ENCODE data around the gene GLIS2. TPM values are rescaled to one million over a fixed set of nuclear protein-coding genes. Genes with fewer than 3 reads are reported as not detected.
A peak's percentile ranks its signal among the peaks of the same experiment; 100 is the strongest.

GLIS2 gene
- total RNA-seq, 6 donors from 2014 or later: 10.5 to 35.2 (median 22.6) TPM

- no peak for TF ChIP-seq CTCF (IDR thresholded peaks at IDR 0.05)
- no peak for TF ChIP-seq EP300 (IDR thresholded peaks at IDR 0.05)
- TF ChIP-seq POLR2AphosphoS5 (IDR thresholded peaks at IDR 0.05): no peak
- TF ChIP-seq POLR2A (IDR thresholded peaks at IDR 0.05): no peak
- peaks cover 0 to 3% (median 1%) of the 10 kb centered on the region in 4 donors for H3K36me3 ChIP-seq
- WGBS, 2 donors: 95 to 97% methylated on average over 5 of the region's 5 CpGs
- no peak for DNase-seq
- peak overlapping the region in 1 of 4 donors; percentile 82 for H3K27ac ChIP-seq
- H3K4me3 ChIP-seq: peak overlapping the region in 1 of 4 donors; percentile 89
- no peaks in the 10 kb centered on the region for H3K9me3 ChIP-seq
- no peak for ATAC-seq (ENCODE audit: low FRiP score in 2 of 2)
- no peaks in the 10 kb centered on the region for H3K27me3 ChIP-seq
- H3K4me1 ChIP-seq: peaks cover 47 to 65% (median 58%) of the 10 kb centered on the region in 4 donors
Observed at GRCh38 chr16:4349332-4349731, 33.5 kb downstream of the GLIS2 start.

- Histone ChIP-seq H3K36me3 (peaks cover 0 to 13% (median 8%) of the 10 kb centered on the region in 4 donors), H3K27ac (peak overlapping the region; percentile 84 to 91 (median 88)), H3K27me3 (no peaks in the 10 kb centered on the region), H3K9me3 (no peaks in the 10 kb centered on the region), H3K4me3 (peak overlapping the region; percentile 86 to 99 (median 94)), H3K4me1 (peaks cover 40 to 58% (median 51%) of the 10 kb centered on the region in 4 donors)
- TF ChIP-seq POLR2AphosphoS5 (IDR thresholded peaks at IDR 0.05) (no peak), CTCF (IDR thresholded peaks at IDR 0.05) (no peak), EP300 (IDR thresholded peaks at IDR 0.05) (no peak), POLR2A (IDR thresholded peaks at IDR 0.05) (no peak)
- DNase-seq (no peak), ATAC-seq (ENCODE audit: low FRiP score in 2 of 2) (no peak)
- WGBS, 2 donors: 34 to 37% methylated on average over 20 to 24 of the region's 24 CpGs
Observed at GRCh38 chr16:4350365-4350786, 34.5 kb downstream of the GLIS2 start.

GRCh38 chr16:4350787-4351659 is 35.2 kb downstream of the GLIS2 start, which contains the start of gene PAM16:
TSS of gene PAM16 (minus strand) at chr16:4351321. CDS start at chr16:4351234, 87 bp downstream.
- DNase-seq: peak; percentile 97 to 99
- ATAC-seq (ENCODE audit: low FRiP score in 2 of 2): peak; percentile 94 to 96
- Histone ChIP-seq H3K9me3 (no peaks in the 10 kb centered on the region), H3K36me3 (peaks cover 0 to 17% (median 8%) of the 10 kb centered on the region in 4 donors), H3K27ac (peak within 1 kb of the TSS; percentile 84 to 91 (median 88)), H3K4me1 (peaks cover 36 to 51% (median 44%) of the 10 kb centered on the region in 4 donors), H3K4me3 (peak within 1 kb of the TSS; percentile 86 to 99 (median 94)), H3K27me3 (no peaks in the 10 kb centered on the region)
- 0 to 1% methylated on average over 10 to 11 of the region's 81 CpGs for WGBS, 2 donors
- peak in 1 of 4 donors; percentile 72 for TF ChIP-seq POLR2A (IDR thresholded peaks at IDR 0.05)
- peak in 2 of 6 experiments; percentile 19 to 33 for TF ChIP-seq CTCF (IDR thresholded peaks at IDR 0.05)
- TF ChIP-seq POLR2AphosphoS5 (IDR thresholded peaks at IDR 0.05): peak; percentile 69 to 81
- TF ChIP-seq EP300 (IDR thresholded peaks at IDR 0.05): no peak

- no peaks in the 10 kb centered on the region for H3K9me3 ChIP-seq
- WGBS, 2 donors: 78 to 81% methylated on average over 7 of the region's 7 CpGs
- H3K4me3 ChIP-seq: no peak overlapping the region
- TF ChIP-seq POLR2AphosphoS5 (IDR thresholded peaks at IDR 0.05) (no peak), EP300 (IDR thresholded peaks at IDR 0.05) (no peak), POLR2A (IDR thresholded peaks at IDR 0.05) (no peak), CTCF (IDR thresholded peaks at IDR 0.05) (no peak)
- H3K27me3 ChIP-seq: no peaks in the 10 kb centered on the region
- peaks cover 28 to 43% (median 36%) of the 10 kb centered on the region in 4 donors for H3K4me1 ChIP-seq
- peaks cover 0 to 19% (median 10%) of the 10 kb centered on the region in 4 donors for H3K36me3 ChIP-seq
- ATAC-seq (ENCODE audit: low FRiP score in 2 of 2) (no peak), DNase-seq (no peak)
- no peak overlapping the region for H3K27ac ChIP-seq
Observed at GRCh38 chr16:4351880-4352279, 36.0 kb downstream of the GLIS2 start.
